ENCODE data around the gene HPS3.

The HPS3 gene

DNA sequence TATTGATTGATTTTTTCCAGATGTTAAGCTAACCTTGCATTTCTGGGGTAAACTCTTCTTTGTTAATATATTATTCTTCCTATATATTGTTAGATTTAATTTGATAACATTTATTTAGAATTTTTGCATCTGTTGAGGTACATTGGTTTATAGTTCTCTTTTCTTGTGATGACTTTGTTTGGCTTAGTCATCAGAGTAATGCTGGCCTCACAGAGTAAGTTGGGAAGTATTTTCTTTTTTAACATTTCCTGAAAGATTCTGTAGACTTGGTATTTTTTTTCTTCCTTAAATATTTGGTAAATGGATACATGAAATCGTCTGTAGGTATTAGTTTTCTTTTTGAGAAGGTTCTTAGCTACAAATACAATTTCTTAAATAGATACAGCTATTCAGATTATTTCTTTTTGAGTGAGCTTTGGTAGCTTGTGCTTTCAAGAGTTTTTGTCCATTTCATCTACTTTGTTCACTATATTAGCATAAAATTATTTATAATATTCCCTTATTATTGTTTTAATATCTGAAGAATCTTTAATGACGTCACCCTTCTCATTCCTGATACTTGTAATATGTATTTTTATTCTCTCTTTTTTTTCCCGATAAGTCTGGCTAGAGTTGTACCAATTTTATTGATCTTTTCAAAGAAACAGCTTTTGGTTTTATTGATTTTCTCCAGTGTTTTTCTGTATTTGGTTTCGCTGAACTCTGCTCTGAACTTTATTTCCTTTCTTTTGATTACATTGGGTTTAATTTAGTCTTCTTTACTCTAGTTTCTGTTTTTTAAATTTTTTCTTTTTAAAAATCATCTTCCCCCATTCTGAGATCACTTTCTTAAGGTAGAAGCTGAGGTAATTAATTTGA lies 6.5 kb upstream of the HPS3 start:
- no peak for DNase-seq

DNA sequence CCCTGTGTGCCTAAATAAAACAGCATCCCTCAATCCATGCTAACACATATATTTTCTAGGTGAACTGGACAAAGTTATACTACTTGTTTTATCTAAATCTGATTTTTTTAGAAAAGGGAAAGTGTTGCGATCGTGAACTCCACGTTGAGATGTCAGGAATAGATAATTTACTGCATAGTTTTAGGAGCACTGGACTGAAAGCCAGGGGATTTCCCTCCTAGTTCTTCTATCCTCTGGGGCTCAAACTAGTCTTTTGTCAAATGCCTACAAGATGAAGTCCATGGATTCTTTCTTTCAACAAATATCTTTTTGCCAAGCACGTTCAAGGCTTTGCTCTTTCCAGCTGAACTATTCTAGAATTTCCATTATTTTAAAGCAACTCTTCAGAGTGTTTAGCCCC lies 617 bp upstream of the HPS3 start:
- no peak for DNase-seq

GRCh38 chr3:149131589-149131988 lies 2.2 kb downstream of the HPS3 start:
- no peak for DNase-seq

GRCh38 chr3:149134575-149134974 lies 5.1 kb downstream of the HPS3 start:
- no peak for DNase-seq

- no peak for DNase-seq
Measured at GRCh38 chr3:149142682-149143081, 13.2 kb downstream of the HPS3 start.

GRCh38 chr3:149145356-149145755 lies 15.9 kb downstream of the HPS3 start:
- DNase-seq, result no peak

DNA sequence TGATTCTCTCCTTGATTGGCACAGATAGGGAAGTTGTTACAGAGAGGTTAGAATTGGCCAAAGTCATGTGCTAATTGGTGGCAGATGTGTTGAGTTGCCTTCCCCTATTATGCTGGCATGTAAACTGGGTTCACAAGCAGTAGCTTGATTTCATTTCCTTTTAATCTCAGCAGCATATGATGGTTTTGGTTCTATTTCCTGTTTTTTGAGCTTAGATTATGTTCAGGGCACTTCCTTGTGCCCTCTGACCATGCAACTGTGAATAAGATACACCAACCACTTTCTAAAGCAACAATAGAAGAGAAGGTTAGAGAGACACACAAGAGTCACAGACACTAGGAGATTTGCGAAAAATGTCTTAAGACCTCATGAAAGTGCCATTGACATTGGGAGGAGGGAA lies 16.5 kb downstream of the HPS3 start:
- no peak for DNase-seq

DNA sequence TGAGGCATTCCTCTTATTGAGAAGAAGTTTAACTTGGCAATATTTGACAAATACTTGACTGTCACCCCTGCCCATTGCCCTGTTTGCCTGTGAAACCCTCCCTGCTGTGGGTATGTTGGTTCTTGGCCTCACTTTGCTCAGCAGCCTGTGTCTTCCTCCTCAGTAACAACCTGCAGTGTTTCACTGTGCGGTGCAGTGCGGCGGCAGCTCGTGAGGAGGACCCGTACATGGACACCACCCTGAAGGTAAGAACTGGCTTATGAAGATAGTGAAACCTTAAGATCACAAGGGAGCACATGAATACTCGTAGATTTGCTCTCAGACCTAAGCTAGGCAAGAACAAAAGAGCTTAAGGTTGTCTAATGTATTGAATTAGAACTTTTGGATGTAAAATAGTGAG lies 21.0 kb downstream of the HPS3 start:
- no peak for DNase-seq

DNA sequence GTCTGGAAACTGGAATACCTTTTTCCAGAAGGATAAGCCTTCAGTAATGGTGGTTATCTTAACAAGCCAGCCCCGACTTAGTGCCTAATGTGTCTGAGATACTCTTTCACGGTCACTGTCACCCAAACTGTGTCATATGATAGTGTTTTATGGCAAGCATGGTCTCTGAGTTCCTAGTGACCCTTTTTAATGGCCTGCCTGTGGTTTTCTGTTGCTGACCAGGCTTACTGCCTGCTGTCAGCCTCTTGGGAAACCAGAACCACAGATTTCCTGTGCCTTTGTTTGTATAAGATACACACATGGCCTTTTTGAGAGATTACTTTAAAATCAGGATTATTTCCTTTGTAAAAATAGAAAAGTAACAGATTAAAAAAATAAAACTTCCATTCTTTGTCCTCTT lies 22.4 kb downstream of the HPS3 start:
- DNase-seq, result no peak

- DNase-seq, result no peak
Measured at GRCh38 chr3:149152420-149152819, 23.0 kb downstream of the HPS3 start.

DNA sequence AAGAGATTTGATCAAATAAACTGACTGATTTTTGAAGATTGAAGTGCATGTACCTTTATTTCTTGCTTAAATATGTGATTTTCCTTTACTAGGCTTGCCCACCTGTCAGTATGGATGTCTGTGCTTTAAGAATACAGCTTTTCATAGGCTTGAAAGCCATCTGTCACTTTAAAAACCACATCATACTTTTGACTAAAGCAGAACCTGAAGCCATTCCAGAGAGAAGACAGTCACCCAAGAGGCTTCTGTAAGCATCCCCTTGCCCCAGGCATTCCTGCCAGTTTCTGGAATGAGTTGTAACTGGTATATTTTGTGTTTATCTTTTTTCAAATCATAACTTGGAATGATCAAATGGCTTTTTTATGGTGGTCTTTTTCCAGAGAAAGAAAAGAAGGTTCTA lies 24.0 kb downstream of the HPS3 start:
- DNase-seq, result no peak

GRCh38 chr3:149160754-149161300 lies 31.4 kb downstream of the HPS3 start:
- DNase-seq, result no peak

GRCh38 chr3:149162007-149162406 lies 32.6 kb downstream of the HPS3 start:
- no peak for DNase-seq

DNA sequence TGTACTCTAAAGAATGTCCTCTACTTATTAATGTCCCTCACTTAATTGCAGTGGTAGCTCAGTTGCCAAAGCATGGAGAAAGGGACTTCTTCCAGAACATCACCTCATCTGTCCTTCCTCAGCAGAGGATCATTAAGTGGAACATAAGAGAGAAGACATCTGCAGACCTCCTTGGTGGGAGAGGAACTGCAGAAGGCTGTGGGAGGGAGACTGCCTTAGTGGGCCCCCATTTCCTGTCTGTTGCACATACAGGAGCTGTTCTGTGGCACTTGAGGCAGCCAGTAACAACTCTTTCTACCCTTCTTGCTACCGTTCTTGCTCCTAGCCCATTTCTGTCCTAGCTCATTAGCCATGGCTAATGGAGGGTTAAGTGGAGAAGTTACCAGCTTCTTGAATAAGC lies 33.6 kb downstream of the HPS3 start:
- DNase-seq, result no peak

DNA sequence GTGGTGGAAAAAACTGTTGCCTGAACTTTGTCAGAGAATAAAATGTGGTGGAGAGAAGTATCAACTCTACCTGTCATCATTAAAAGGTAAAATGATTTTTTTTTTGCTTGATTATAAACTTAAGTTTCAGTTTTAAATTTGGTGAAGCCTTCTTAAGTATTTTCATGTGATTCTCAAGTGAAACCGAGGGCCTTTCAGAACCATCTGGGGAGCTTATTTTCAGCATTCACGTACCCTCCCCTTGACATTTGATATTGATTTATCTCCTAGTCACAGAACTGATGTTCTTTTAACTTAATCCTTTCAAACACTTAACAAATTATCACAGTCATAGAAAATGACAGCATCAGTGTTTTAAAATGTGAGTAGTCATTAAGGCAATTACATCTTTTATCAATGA lies 38.5 kb downstream of the HPS3 start:
- DNase-seq, result no peak

- no peak for DNase-seq
Measured at GRCh38 chr3:149170672-149171071, 41.2 kb downstream of the HPS3 start.

- DNase-seq, result no peak
Measured at GRCh38 chr3:149174901-149175300, 45.5 kb downstream of the HPS3 start.

DNA sequence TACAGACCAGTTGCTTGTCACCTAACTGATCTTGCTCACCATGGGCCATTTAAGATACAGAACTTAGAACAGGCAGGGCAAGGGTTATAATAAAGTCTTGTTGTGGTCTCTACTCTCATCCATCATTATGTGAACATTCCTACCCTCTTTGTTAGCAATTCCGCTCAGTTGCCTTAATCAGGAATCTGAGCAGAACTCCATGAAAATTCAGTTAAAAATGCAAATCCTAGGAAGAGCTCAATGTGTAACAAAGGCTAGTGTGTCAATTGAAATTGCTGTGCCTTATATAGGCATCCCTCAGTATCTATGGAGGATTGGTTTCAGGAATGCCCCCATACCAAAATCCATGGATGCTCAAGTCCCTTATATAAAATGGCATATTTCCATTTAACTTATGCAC lies 47.7 kb downstream of the HPS3 start:
- no peak for DNase-seq

DNA sequence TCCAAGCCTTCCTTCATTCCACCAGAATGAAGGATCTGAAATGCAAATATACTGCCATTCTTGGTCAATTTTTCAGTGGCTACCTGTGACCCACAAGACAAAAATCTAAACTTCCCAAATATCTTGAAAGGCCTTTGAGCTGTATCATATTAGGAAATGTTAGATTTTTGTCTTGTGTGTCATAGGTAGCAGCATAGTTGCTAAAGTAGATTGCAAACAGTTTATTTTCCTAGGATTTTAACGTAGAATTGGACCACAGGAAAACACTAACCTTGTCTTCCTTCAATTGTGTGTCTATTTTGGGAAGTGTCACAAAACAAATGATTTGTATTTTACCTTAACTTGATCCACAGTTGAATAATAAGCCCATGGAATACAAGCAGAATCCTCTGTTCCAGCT lies 49.8 kb downstream of the HPS3 start:
- no peak for DNase-seq

GRCh38 chr3:149180057-149180573 lies 50.7 kb downstream of the HPS3 start:
- peak; percentile 17 to 36 for DNase-seq

GRCh38 chr3:149181182-149181581 lies 51.7 kb downstream of the HPS3 start:
- no peak for DNase-seq

DNA sequence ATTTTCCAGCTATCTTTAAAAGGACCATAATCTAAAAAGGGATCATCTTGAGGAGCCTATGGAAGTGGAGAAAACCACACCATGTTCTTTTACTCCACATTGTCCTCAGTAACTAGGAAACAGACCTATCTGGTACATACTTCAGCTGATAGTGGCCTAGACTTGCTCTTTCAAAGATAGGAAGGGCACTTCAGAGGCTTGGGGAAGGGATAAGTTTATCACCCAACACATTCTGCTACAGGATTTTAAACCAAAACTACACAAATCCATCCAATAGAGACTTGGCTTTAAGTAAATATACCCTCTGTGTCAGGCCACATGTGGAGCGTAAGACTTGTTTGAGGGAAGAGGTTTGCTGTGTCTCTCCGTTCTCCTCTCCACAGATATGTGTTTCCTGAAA lies 56.8 kb downstream of the HPS3 start:
- no peak for DNase-seq

DNA sequence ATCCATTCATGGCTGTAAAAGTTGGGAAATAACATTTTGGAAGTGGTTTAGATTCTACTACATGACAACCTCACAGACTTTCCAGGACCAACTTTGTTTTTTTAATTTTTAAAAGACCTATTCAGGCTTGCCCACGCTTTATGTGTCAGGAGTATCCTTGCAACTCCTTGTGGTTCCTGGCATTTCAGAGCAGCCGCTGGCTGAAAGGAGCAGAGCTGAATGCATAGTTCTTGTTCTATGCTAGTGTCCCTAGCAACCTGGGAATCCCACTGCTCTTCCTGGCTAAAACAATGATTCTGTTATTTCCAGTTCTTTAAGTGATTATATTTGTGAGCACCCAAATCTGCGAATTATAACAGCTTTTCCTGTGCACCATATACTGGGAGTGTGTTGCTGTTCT lies 57.3 kb downstream of the HPS3 start:
- no peak for DNase-seq

DNA sequence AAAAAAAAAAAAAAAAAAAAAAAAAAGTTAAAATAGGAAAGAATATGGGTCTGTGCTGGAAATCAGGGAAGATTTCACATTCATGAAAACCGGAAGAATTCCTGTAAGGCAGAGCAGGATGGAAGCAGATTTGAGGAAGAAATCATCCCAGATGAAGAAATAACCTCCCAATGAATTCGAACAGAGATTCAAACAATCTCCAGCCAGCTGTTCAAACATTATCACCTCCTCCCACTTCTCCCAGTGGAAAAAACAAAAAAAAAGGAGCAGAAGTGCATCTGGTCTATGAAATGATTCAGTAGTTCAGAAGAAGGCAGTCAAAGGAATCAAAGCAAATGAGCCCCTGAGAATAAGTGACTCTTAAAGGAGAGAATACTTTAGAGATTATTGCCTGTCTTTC lies 59.1 kb downstream of the HPS3 start:
- peak; percentile 44 to 45 for DNase-seq

DNA sequence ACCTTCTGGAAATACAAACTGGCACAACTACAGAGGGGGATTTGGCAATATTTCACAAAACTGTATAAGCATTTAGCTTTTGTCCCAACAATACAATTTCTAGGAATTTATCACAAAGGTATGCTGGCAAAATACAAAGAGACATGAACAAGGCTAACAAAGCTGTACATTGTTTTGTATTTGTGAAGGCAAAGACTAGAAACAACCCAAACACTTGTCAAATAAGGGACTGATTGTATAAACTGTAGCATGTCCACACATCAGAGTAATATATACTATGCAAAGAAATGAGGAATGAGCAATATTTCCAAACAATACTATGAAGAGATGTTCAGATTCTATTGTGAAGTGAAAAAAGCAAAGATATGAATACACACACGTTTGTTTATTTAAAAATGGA lies 65.8 kb downstream of the HPS3 start:
- no peak for DNase-seq

All from SHP77 (cell line).